Gastroesophageal sphincter (tissue), 4 donors: ENCODE results near the gene PNPT1. TPM values are rescaled to one million over a fixed set of nuclear protein-coding genes. Genes with fewer than 3 reads are reported as not detected.

ENCODE experiments used
- ATAC-seq: fragments of 150-250 bp; one replicate; pipeline ENCODE4 v1.9.1; 2016; ENCODE audit warnings: mild to moderate bottlenecking, moderate library complexity
- H3K27ac ChIP-seq, 4 donors: fragments of 200-600 bp; sonication (generic) in 3 of 4; 1 replicate in 3 of 4; 2 replicates in 1 of 4; pipeline ENCODE4 v1.5.1; 2016 to 2019
- H3K27me3 ChIP-seq: fragments of 200-600 bp; sonication (generic); one replicate; pipeline ENCODE4 v1.5.1; 2019
- H3K36me3 ChIP-seq, 2 donors: fragments of 200-600 bp; sonication (generic); one replicate each; pipeline ENCODE4 v1.5.1; 2019; ENCODE audit warnings: control low read depth in 1 of 2
- H3K4me1 ChIP-seq, 3 donors: fragments of 200-600 bp; sonication (generic); 1 replicate in 2 of 3; 2 replicates in 1 of 3; pipeline ENCODE4 v1.5.1; 2016 to 2019; ENCODE audit warnings: control low read depth in 2 of 3
- H3K4me3 ChIP-seq, 2 donors: fragments of 200-600 bp; sonication (generic); one replicate each; pipeline ENCODE4 v1.5.1; 2019; ENCODE audit warnings: mild to moderate bottlenecking in 1 of 2, moderate library complexity in 1 of 2
- H3K9me3 ChIP-seq, 3 donors: fragments of 200-600 bp; sonication (generic); one replicate each; pipeline ENCODE4 v1.5.1; 2017 to 2019; ENCODE audit warnings: control low read depth in 2 of 3
- CTCF ChIP-seq, 4 experiments: fragments of 200-600 bp in 2 of 4; fragments of 450-650 bp in 2 of 4; sonication (generic) in 1 of 4; IDR thresholded peaks; one replicate each; pipeline ENCODE4 v1.5.1; 2017 to 2019; ENCODE audit warnings: antibody characterized with exemption in 4 of 4, mild to moderate bottlenecking in 2 of 4, moderate library complexity in 2 of 4
- EP300 ChIP-seq: sonication (generic); formaldehyde crosslinking; IDR thresholded peaks from one replicate; pipeline ENCODE4 v1.6.1; 2017; ENCODE audit warnings: antibody characterized with exemption, mild to moderate bottlenecking
- POLR2A ChIP-seq, 2 donors: fragments of 450-650 bp; IDR thresholded peaks; one replicate each; pipeline ENCODE4 v1.6.1; 2017; ENCODE audit warnings: antibody characterized with exemption in 2 of 2, mild to moderate bottlenecking in 2 of 2, moderate library complexity in 1 of 2
- POLR2AphosphoS5 ChIP-seq: sonication (generic); formaldehyde crosslinking; IDR thresholded peaks from one replicate; pipeline ENCODE4 v1.6.1; 2017; ENCODE audit warnings: antibody characterized with exemption
- WGBS, 2 donors: methylation state at CpG; one replicate each; pipeline ENCODE4 v1.1.5; 2018; ENCODE audit warnings: low coverage in 1 of 2; 5-methylcytosine and 5-hydroxymethylcytosine counted together
- total RNA-seq, 4 donors: library from RNA; depleted of rRNA; stranded (reverse); fragments of >200 nt; gene quantifications; one replicate each; pipeline ENCODE4 v1.1.0, GENCODE V29; 2016

Gene PNPT1
- total RNA-seq, 4 donors from 2014 or later, result 14.9 to 113 (median 17.3) TPM

GRCh38 chr2:55617175-55618024, 76.2 kb downstream of the PNPT1 start, which contains the start of gene PPP4R3B:
Gene PPP4R3B, minus strand, starts transcription at chr2:55617622. Its CDS starts 337 bp downstream, at chr2:55617285.
- 0% methylated on average over 12 to 19 of the region's 82 CpGs for WGBS, 2 donors
- Histone ChIP-seq H3K9me3 (no peaks in the 10 kb centered on the region), H3K4me1 (peaks cover 5 to 73% (median 19%) of the 10 kb centered on the region in 3 donors), H3K36me3 (peaks cover 0 to 34% of the 10 kb centered on the region in 2 donors), H3K27ac (peak within 1 kb of the TSS; percentile 96 to 98 (median 98)), H3K27me3 (no peaks in the 10 kb centered on the region), H3K4me3 (peak within 1 kb of the TSS; percentile 93 to 97)
- ATAC-seq, result peak; percentile 97
- TF ChIP-seq CTCF (IDR thresholded peaks at IDR 0.05) (peak in 3 of 4 experiments; percentile 59 to 83 (median 77)), POLR2A (IDR thresholded peaks at IDR 0.05) (peak; percentile 92), EP300 (no peak), POLR2AphosphoS5 (peak; percentile 99)

GRCh38 chr2:55616551-55617174, 77.0 kb downstream of the PNPT1 start:
- H3K9me3 ChIP-seq, result no peaks in the 10 kb centered on the region
- ATAC-seq, result no peak
- H3K36me3 ChIP-seq, result peaks cover 0 to 37% of the 10 kb centered on the region in 2 donors
- H3K27me3 ChIP-seq, result no peaks in the 10 kb centered on the region
- peak overlapping the region; percentile 70 to 97 for H3K4me3 ChIP-seq
- H3K27ac ChIP-seq, result peak overlapping the region; percentile 90 to 98 (median 98)
- peaks cover 5 to 70% (median 19%) of the 10 kb centered on the region in 3 donors for H3K4me1 ChIP-seq
- TF ChIP-seq POLR2AphosphoS5 (peak; percentile 5), EP300 (no peak)
- 0 to 1% methylated on average over 10 to 14 of the region's 24 CpGs for WGBS, 2 donors

GRCh38 chr2:55611997-55612396, 81.6 kb downstream of the PNPT1 start:
- H3K9me3 ChIP-seq, result no peaks in the 10 kb centered on the region
- TF ChIP-seq POLR2AphosphoS5 (no peak), CTCF (IDR thresholded peaks at IDR 0.05) (no peak), EP300 (no peak), POLR2A (IDR thresholded peaks at IDR 0.05) (no peak)
- peaks cover 0 to 41% of the 10 kb centered on the region in 2 donors for H3K36me3 ChIP-seq
- peaks cover 0 to 75% (median 6%) of the 10 kb centered on the region in 3 donors for H3K4me1 ChIP-seq
- no peaks in the 10 kb centered on the region for H3K27me3 ChIP-seq
- ATAC-seq, result no peak
- H3K4me3 ChIP-seq, result no peak overlapping the region
- H3K27ac ChIP-seq, result no peak overlapping the region
- WGBS, 2 donors, result 73 to 88% methylated on average over 1 of the region's 1 CpG

GRCh38 chr2:55610954-55611743, 82.5 kb downstream of the PNPT1 start:
- TF ChIP-seq POLR2AphosphoS5, result no peak
- no peak for TF ChIP-seq CTCF (IDR thresholded peaks at IDR 0.05)
- TF ChIP-seq POLR2A (IDR thresholded peaks at IDR 0.05), result no peak
- no peak for TF ChIP-seq EP300
- WGBS, 2 donors, result 80 to 93% methylated on average over 1 to 3 of the region's 3 CpGs
- no peaks in the 10 kb centered on the region for H3K27me3 ChIP-seq
- peaks cover 0 to 74% (median 6%) of the 10 kb centered on the region in 3 donors for H3K4me1 ChIP-seq
- no peak for ATAC-seq
- no peak overlapping the region for H3K4me3 ChIP-seq
- peaks cover 0 to 41% of the 10 kb centered on the region in 2 donors for H3K36me3 ChIP-seq
- no peak overlapping the region for H3K27ac ChIP-seq
- H3K9me3 ChIP-seq, result no peaks in the 10 kb centered on the region
